HG03103 (cell line): Measurements from ENCODE around the gene GRK6.

Experiments
- ATAC-seq: cut with Tn5 transposase; IDR thresholded peaks from one replicate; pipeline ENCODE4 v1.9.1; 2021; ENCODE audit warnings: low read depth; ENCODE audit not compliant: unreplicated experiment

The GRK6 gene

DNA sequence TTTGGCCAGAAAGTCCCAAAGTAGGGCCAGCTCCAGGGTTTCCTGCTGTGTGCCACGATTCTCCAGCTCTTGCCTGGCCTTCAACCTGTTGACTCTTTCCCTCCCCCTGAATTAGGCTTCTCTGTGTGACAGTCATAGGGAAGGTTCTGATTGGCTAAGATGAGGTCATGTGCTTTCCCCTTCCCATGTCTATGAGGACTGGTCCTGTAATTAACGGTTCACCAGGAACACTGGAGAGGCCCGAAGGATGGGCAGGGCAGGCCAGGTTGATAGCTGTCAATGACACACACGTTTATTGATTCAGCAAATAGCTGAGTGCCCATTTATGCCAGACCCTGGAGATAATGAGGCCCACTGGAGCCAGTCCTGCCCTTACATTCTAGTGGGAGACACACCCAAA is 11.1 kb downstream of the GRK6 start:
- no peak for ATAC-seq

DNA sequence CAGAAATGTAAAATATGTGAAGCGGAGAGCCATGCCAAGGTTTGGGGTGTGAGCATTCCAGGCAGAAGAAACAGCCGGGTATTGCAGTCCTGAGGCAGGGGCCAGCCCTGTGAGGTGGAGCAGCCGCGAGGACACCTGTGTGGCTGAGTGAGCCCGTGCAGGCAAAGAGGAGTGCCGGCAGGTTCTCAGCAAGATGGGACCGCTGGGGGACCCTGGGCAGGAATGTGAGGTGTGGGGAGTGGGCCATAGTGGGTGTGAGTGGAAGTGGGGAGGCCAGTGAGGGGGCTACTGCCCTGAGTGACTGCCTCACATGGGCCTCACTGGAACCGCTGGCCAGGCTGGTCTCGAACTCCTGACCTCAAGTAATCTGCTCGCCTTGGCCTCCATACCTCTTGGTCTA is 12.0 kb downstream of the GRK6 start:
- no peak for ATAC-seq

DNA sequence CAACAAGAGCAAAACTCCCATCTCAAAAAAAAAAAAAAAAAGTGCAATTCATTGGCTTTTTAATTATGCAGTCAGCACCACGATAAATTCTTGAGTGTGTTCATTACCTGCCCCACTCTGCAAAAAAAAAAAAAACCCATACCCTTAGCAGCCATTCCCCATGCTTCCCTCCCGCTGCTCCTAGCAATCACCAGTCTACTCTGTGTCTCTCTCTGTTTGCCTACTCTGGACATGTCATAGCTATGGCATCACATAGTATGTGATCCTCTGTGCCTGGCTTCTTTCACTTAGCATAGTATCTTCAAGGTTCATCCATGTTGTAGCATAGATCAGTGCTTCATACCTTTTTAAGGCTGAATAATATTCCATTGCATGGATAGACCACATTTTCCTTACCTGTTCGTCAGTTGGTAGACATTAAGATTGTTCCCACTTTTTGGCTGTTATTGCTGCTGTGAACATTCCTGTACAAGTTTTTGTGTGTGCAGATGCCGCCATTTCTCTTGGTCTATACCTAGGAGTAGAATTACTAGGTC is 13.1 kb downstream of the GRK6 start:
- ATAC-seq: no peak

DNA sequence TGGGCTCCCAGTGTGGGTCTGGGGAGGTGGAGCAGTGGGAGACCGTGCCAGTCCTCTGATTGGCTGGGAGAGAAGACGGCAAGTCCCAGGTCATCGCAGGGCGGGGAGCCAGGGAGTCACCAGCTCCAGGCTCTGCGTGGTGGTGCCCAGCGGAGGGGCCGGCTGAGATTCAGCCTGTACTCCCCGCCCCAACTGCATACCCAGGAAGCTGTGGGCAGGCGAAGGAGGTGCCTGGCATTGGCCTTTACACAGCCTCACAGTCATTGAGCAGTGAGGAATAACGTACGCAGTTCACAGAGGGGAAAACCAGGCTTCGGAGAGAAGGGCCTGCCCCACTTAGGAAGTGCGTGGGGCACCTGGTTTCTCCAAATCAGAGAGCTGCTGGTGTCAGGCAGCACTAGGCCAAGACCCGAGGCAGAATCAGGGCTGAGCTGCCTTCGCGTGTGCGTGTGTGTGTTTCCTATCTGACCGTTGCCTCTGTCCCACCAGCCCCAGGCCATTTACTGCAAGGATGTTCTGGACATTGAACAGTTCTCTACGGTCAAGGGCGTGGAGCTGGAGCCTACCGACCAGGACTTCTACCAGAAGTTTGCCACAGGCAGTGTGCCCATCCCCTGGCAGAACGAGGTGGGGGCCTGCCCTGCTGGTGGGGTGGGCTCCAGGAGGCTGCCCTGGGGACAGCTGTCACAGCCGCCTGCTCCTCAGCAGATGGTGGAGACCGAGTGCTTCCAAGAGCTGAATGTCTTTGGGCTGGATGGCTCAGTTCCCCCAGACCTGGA is 13.9 kb downstream of the GRK6 start:
- no peak for ATAC-seq

DNA sequence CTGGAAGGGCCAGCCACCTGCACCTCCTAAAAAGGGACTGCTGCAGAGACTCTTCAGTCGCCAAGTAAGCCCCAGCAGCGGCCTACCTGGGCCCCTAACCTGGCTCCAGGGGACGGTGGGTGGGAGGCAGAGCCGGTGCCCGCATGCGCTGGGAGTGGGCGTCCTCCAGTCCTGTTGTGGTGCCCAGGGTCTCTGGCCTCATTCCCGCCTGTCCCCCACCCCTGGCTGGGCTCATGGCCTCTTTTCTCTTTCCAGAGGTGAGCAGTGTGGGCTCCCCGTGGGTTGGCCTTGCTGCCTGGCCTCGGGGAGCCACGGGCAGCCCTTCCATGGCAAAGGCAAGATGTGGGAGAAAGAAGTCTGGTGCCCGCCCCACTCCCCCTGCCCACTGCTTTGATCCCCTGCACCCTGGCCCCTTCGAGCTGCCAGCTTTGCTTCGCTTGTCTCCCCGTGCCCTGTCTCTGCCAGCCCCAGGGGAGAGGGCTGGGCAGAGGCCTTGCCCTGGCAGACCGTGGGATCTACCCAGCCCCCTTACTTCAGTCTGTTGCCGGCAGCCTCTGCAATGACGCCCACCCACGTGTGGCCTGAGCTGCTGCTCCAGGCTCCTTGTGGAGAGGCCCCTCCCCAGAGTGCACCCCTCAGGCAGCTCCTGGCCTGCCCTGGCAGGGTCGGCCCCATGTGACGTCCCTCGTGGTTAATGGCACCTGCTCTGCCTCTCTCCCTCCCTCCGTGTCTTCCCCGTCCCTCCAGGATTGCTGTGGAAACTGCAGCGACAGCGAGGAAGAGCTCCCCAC is 14.7 kb downstream of the GRK6 start:
- no peak for ATAC-seq

DNA sequence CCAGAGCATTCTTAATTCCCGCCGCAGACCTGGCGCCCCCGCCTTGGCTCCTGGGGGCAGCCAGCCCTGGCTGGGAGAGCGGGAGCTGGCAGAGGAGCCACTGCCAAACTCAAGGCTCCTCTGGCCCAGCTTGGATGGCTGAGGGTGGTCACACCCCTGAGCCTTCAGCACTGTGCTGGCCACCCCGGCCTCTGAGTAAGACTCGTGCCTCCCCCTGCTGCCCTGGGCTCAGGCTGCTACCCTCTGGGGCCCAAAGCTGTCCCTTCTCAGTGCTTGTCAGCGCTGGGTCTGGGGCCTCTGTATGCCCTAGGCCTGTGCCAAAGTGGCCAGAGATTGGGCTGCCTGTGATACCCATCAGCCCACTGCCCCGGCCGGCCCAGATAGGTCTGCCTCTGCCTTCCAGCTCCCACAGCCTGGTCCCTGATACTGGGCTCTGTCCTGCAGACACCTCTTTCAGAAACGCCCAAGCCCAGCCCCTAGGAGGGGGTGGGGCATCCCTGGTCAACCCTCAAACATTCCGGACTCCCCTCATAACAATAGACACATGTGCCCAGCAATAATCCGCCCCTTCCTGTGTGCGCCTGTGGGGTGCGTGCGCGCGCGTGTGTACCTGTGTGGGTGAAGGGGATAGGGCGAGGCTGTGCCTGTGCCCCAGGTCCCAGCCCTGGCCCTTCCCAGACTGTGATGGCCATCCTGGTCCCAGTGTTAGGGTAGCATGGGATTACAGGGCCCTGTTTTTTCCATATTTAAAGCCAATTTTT is 15.8 kb downstream of the GRK6 start:
- ATAC-seq: no peak

DNA sequence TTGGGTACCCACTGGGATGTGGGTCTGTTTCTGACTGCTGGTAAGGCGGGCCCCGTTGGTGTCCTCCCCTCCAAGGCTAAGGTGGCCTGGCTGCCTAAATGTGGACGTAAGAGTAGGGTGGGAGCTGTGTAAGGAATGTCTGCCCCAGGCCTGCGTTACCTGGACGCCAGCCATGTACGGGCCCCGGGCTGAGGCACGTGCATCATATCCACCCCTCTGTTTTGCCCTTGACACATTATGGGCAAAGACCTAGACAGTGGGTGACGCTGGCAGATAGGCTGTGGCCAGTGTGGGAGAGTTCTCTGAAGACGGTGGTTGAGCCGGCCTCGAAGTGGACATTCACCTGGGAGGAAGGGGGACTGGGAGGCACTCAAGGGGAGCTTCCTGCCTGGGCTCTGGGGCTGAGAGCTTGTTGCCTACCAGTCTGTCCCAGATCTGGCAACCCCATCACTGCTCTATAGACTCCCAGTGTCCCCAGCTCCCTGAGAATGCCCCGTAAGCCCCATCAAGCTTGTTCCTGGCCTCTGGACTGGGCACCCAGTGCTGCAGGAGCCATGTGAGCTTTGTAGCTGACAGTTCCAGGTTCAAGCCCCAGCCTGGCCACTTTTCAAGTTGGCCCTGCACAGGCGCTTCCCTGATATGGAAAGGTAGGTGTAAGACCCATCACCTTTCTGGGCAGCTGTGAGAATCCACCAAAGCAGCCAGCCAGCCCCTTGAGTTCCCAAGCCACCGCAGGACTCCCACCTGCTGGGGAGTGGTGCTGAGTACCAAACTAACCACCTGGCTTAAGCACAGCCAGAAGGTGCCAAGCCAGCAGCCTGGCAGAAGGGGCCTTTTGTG is 16.9 kb downstream of the GRK6 start:
- ATAC-seq: no peak

DNA sequence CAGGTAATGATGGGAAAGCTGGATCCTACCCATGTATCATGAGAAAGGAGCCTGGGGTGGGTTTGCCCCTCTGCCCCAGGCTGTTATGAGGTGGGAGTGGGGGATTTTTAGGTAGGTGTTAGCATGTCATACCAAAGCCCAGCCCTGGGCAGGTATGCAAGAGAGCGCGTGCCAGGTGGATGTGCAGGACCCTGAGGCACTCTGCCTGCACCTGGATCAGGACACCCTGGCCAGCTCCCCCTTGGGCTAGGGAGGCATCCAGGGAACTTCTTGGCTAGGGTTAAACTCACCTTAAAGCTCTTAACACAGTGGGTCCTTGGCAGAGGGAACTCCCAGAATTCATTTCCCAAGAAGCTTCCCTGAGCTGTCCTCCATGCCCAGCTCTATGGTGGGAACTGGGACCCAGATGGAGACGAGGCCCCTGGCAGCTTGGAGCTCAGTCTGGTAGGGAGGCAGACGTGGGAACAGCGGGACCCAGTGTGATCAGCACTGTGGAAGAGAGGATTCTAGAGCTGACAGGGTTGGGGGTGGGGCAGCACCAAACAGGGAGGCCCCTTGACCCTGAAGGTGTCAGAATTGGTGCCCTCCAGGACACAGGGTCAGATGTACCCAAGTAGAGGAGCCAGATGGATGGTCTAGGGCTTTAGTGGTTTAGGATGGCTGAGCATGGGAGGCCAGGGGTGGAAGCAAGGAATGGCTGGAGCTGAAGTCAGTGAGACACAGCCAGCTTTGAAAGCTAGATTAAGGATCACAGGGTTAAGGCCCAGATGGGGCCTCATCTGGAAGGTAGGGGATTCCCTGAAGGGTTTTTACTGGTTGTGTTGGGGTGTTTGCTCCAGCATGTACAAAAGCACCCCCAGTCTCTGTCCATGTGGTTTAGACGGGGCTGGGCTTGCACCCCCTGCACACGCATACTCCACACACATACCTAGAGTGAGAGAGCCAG is 17.9 kb downstream of the GRK6 start:
- no peak for ATAC-seq

DNA sequence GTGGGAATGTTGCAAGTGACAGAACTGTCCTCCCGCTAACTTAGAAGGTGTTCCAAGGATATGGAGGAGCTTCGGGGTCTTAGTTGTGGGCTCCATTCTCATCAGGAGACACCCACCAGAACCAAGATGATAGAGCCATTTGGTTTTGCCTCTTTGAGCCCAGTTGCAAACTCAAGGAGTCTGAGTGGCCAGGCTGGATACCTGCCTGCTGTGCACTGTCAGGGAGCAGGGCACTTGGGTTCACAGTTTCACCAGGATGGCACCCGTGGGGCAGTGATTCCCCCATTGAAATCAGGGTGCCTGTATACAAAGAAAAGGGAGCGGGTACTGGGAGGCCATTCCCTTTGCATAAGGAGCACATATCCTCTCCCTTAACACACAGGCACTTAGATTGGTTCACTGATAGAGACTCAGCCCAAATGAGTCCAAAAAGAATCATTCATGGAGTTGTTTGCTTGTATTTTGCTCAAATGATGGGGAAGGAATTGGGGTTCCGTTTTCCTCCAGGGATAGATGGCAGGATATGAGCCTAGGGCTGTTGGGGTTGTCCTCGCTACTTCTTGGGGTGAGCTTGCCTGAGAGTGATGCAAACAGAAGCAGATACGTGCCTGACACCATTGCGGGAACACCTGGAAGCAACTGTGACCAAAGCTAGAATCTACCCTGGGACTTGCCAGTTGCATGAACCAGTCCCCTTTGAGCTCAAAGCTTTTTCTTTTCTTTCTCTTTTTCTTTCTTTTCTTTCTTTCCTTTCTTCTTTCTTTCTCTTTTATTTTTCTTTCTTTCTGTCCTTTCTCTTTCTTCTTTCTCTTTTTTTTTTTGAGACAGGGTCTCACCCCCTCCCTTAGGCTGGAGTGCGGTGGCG is 18.8 kb downstream of the GRK6 start:
- ATAC-seq: no peak

DNA sequence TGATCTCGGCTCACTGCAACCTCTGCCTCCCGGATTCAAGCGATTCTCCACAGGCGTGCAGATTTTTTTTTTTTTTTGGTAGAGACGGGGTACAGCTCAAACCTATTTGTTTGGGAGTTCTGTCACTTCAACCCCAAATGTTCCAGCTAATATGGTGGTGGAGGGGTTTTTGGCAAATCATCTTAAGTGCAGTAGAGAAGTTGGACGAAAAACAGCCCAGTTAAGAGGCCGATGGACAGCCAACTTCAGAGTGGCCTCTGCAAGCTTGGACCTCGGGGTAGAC is 19.4 kb downstream of the GRK6 start:
- no peak for ATAC-seq

DNA sequence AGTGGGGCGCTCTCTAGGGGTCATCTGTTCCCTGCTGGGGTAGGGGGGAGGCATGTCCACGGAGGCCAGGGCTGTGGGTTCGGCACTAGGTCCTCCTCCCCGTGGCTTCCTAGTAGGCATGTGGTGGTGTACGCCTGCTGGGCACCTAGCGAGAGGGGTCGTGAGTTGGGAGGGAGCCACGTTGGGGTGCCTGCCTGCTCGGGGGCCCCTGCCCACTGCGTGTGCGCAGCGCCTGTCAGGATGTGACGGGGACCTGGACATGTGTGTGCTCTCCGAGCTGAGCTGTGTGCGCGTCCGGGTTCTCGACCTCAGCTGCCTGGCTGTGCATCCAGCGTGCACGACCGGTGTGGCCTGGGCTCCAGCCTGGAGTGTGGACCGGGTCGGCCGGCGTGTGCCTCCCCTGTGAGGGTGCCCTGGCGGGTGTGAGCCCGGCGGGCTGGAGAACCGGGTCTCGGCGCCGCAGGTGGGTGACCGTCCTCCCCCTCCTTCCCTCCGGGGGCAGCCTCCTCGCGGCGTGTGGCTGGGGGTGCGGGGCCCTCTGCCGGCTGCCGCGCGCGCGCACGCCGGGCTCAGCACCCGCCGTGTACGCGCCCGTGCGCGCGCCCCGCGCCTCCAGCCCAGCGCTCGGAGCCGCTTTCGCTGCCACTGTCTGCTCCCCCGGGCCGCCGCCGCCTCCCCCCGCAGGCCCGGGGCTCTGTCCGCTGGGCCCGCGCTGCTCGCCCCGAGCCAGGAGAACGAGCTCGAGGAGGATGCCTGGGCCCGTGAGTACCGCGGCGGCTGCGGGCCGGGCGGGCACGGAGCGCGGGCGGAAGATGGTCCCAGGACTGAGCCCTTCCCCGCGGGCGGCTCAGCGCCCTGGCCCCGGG is 20.0 kb downstream of the GRK6 start, which contains the start of gene PRR7:
Gene PRR7, plus strand, starts transcription at position 615 of the 866 bp plus-strand sequence. CDS start 8,254 bp downstream, outside the sequence.
- peak; percentile 42 for ATAC-seq

DNA sequence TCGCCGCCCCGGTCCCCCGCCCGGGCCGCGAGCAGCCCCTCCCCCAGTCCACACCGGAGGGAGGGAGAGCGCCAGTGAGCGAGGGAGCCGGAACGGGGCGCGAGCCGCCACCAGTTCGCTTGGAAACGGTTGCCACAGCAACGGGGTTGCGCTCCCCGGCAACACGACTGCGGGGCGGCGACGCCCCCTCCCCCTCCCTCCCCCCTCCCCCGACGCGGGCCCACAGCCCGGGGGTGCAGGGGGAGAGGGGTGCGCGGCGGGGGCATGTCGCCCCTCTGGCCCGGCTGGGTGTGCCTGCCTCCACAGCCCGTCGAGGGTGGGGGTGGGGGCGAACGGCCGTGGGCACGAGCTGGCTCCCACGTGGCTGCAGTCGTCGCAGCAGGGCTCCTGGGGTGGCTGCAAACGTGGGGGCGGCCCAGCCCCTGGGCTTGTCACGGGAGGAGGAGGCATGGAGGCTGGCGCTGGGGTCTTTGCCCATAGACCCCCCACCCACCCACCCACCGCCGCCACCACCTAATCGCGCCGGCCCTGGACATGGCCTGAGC is 20.7 kb downstream of the GRK6 start:
- peak; percentile 35 for ATAC-seq

DNA sequence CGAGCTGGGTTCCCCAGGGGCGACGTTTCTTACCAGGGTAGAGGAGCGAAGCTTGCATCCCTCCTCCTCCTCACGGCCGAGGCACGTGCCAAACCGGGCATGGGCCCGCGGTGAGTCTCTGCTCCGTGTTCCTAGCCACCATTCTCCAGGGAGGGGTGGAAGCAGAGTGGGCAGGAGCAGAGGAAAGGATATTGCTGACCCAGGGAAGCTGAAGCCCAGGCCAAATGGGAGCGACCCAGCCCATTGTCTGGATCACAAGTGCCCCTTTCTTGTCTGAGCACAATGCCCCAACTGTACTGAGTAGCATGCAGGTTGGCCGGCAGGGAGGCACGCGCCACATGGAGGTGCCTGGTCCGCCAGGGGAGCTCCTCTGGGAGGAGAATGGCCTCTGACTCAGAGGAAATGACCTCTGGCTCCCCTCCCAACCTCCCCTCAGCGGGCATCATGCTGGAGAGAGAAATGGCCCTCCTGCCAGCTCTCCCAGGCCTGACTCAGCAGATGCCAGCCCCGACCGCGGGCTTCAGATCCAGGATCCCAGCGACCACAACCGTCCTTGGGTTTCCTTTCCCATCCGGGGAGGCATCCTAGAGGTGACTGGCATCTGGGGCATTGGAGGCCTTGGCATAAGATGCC is 21.3 kb downstream of the GRK6 start:
- ATAC-seq: no peak

DNA sequence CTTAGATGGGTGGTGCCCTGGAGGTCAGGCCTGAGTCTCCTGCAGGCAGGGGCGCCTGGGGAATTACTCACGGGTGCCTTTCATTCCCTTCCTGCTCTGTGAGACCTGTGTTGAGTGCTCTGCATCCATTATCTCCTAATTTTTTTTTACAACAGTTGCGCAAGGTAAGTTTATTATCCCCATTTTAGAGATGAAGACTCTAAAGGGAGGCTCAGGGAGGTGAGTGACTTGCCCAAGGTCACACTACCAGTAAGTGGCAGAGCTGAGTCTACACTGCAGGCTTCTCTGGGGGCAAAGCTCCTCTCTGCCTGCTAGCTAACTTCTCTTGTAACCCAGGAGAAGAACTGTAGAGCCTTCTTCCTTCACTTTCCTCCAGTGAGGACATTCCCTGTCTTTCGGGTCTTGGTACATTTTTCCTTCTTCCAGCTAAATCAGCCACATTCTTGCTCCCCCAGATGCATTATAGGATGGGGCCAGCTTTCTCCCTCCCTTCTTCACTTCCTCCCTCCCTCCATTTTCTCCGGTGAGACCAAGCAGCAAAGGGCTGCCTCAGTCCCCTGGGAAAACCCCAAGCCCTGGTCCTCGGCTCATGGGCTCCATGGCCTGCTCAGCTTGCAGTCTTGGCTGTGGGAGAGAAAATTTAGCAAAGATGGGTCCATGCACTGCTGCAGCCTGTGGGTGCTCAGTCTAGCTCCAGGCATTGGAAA is 21.9 kb downstream of the GRK6 start:
- no peak for ATAC-seq

DNA sequence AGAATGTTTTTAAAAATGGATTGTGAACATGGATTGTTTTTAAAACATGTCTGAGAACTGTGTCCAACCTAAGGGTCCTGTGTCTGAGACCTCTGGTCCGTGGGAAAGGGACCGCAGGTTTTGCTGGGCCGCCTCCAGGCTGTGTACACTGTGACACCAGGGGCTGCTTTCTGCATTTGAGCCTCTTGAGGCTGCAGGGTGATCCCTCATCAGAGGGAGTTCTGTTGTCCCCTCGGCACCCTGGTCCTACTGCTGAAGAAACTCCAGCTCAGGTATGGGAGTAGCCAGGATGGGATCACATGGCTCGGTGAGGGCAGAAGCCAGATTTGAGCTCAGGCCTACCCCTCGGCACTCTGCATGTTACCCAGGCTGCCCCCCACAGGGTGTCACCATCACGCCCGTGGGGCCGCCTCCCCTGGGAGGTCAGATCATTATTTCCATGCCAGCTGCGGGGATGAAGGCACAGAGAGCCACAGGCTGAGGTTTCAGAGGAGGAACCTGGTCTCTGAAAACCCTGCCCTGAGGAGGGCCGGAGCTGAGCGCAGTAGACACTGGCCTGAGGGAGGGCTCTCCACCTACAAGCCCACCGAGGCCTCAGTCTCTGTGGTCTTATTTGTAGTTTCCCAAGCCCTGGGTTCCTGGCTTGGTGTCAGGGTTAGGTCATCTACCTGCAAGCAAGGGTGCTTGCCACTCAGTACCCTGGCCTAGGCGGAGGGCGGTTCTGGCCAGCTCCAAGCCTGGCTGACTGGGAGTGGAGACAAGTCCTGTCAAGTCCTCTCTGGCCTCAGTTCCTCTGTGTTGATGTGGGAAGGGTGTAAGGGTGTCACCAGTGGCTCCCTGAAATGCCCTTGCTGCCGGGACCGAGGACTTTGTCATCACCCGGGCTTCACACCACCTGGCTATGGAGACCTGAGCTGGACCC is 22.9 kb downstream of the GRK6 start:
- no peak for ATAC-seq
